WTC11 (cell line): ENCODE data around the gene CFAP221. TPM values are rescaled to one million over a fixed set of nuclear protein-coding genes. Genes with fewer than 3 reads are reported as not detected.
"Not testable (repeated sequence)": the region's sequence is repeated elsewhere in the genome, so short reads cannot be mapped to it uniquely, and the experiment has no call there.

Source experiments
- ATAC-seq: fragments of 200-7000 bp; cut with Tn5 transposase; 2 replicates; pipeline ENCODE4 v1.10.0; 2021; ENCODE audit warnings: mild to moderate bottlenecking, moderate library complexity
- CTCF ChIA-PET: fragments of 300-600 bp; sonication (Branson Sonifier 250); formaldehyde crosslinking; loops from one replicate; lab custom pipeline; 2021; ENCODE audit warnings: antibody characterized with exemption; lab: Charles Lee
- POLR2A ChIA-PET: fragments of 350-600 bp; sonication (Branson Sonifier 250); formaldehyde crosslinking; loops from one replicate; lab custom pipeline; 2021; ENCODE audit warnings: antibody characterized with exemption; lab: Charles Lee
- DNase-seq: peaks from one replicate; pipeline ENCODE4 v3.0.0; 2021; ENCODE audit warnings: low spot score
- H3K27ac Mint-ChIP-seq: 2 replicates; pipeline ENCODE4 v1.8.0; 2021; ENCODE audit warnings: mixed read lengths
- H3K27me3 Mint-ChIP-seq: 2 replicates; pipeline ENCODE4 v1.8.0; 2021; ENCODE audit warnings: low read depth, mild to moderate bottlenecking, moderate library complexity, mixed read lengths
- H3K36me3 Mint-ChIP-seq: 2 replicates; pipeline ENCODE4 v1.8.0; 2021; ENCODE audit warnings: mixed read lengths
- H3K4me1 Mint-ChIP-seq: 2 replicates; pipeline ENCODE4 v1.8.0; 2022; ENCODE audit warnings: mixed read lengths
- H3K4me3 Mint-ChIP-seq: 2 replicates; pipeline ENCODE4 v1.8.0; 2021; ENCODE audit warnings: mild to moderate bottlenecking, moderate library complexity, mixed read lengths
- H3K9me3 Mint-ChIP-seq: 2 replicates; pipeline ENCODE4 v1.8.0; 2021; ENCODE audit warnings: mixed read lengths
- ATF1 ChIP-seq: sonication (generic); formaldehyde crosslinking; IDR thresholded peaks from 2 replicates; pipeline ENCODE4 v1.8.1; 2023; ENCODE audit warnings: mild to moderate bottlenecking, moderate library complexity, missing genetic modification reagents
- ESRRA ChIP-seq: sonication (generic); formaldehyde crosslinking; IDR thresholded peaks from 2 replicates; pipeline ENCODE4 v1.8.1; 2022; ENCODE audit warnings: mild to moderate bottlenecking, missing genetic modification reagents, borderline replicate concordance
- GRHL2 ChIP-seq: fragments of 250-450 bp; sonication (Bioruptor Pico); IDR thresholded peaks from 2 replicates; pipeline ENCODE4 v1.8.0; 2022; ENCODE audit warnings: mild to moderate bottlenecking, moderate library complexity; ENCODE audit not compliant: insufficient replicate concordance, severe bottlenecking
- NR2C2 ChIP-seq: sonication (generic); formaldehyde crosslinking; IDR thresholded peaks from 2 replicates; pipeline ENCODE4 v1.8.0; 2022; ENCODE audit warnings: mild to moderate bottlenecking, missing genetic modification reagents
- SOX15 ChIP-seq: fragments of 250-450 bp; sonication (Bioruptor Pico); IDR thresholded peaks from 2 replicates; pipeline ENCODE4 v1.9.0; 2021; ENCODE audit warnings: mild to moderate bottlenecking
- SP1 ChIP-seq: sonication (generic); formaldehyde crosslinking; conservative IDR thresholded peaks from 2 replicates; pipeline ENCODE4 v1.8.1; 2022; ENCODE audit warnings: missing genetic modification reagents
- TP53 ChIP-seq: sonication (generic); formaldehyde crosslinking; IDR thresholded peaks from 2 replicates; pipeline ENCODE4 v1.8.1; 2023; ENCODE audit warnings: mild to moderate bottlenecking, missing genetic modification reagents
- total RNA-seq: library from RNA; stranded (reverse); gene quantifications from 3 replicates; pipeline ENCODE4 v1.2.3, GENCODE V29; 2021
- TF ChIP-seq, protein P1 (sequence below): sonication (generic); formaldehyde crosslinking; IDR thresholded peaks from 2 replicates; pipeline ENCODE4 v1.8.1; 2023; ENCODE audit warnings: mild to moderate bottlenecking, missing genetic modification reagents, borderline replicate concordance
- TF ChIP-seq, protein P2 (sequence below): sonication (generic); formaldehyde crosslinking; IDR thresholded peaks from 2 replicates; pipeline ENCODE4 v1.8.1; 2023; ENCODE audit warnings: mild to moderate bottlenecking, missing genetic modification reagents, moderate library complexity
- TF ChIP-seq, protein P3 (sequence below): fragments of 250-450 bp; sonication (Bioruptor Pico); IDR thresholded peaks from 2 replicates; pipeline ENCODE4 v1.8.0; 2021; ENCODE audit warnings: mild to moderate bottlenecking

Gene CFAP221
- total RNA-seq, 1 experiment from 2014 or later: 0.35 TPM

DNA sequence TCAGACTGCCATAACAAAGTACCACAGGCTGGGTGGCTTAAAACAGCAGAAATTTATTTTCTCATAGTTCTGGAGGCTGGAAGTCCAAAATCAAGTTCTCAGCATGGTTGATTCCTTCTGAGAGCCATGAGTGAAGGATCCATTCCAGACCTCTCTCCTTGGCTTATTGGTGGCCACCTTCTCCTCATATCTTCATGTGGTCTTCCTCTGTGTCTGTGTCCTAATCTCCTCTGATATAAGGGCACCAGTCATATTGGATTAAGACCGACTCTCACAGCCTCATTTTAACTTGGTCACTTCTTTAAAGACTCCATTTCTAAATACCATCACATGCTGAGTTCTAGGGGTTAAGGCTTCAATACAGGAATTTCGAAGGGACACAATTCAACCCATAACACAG is 65.1 kb downstream of the CFAP221 start (continued):
- TF ChIP-seq, protein P1, sequence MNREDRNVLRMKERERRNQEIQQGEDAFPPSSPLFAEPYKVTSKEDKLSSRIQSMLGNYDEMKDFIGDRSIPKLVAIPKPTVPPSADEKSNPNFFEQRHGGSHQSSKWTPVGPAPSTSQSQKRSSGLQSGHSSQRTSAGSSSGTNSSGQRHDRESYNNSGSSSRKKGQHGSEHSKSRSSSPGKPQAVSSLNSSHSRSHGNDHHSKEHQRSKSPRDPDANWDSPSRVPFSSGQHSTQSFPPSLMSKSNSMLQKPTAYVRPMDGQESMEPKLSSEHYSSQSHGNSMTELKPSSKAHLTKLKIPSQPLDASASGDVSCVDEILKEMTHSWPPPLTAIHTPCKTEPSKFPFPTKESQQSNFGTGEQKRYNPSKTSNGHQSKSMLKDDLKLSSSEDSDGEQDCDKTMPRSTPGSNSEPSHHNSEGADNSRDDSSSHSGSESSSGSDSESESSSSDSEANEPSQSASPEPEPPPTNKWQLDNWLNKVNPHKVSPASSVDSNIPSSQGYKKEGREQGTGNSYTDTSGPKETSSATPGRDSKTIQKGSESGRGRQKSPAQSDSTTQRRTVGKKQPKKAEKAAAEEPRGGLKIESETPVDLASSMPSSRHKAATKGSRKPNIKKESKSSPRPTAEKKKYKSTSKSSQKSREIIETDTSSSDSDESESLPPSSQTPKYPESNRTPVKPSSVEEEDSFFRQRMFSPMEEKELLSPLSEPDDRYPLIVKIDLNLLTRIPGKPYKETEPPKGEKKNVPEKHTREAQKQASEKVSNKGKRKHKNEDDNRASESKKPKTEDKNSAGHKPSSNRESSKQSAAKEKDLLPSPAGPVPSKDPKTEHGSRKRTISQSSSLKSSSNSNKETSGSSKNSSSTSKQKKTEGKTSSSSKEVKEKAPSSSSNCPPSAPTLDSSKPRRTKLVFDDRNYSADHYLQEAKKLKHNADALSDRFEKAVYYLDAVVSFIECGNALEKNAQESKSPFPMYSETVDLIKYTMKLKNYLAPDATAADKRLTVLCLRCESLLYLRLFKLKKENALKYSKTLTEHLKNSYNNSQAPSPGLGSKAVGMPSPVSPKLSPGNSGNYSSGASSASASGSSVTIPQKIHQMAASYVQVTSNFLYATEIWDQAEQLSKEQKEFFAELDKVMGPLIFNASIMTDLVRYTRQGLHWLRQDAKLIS: no peak
- TF ChIP-seq TP53 (CRISPR knock-in tag): no peak
- TF ChIP-seq ESRRA (CRISPR knock-in tag): no peak

DNA sequence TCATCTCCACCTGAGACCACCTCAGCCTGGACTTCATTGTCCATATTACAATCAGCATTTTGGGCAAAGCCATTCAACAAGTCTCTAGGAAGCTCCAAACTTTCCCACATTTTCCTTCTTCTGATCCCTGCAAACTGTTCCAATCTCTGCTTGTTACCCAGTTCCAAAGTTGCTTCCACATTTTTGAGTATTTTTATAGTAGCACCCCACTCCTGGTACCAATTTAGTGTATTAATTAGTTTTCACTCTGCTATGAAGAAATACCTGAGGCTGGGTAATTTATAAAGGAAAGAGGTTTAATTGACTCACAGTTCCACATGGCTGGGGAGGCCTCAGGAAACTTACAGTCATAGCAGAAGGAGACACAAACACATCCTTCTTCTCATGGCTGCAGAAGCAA is 69.9 kb downstream of the CFAP221 start:
- H3K4me3 Mint-ChIP-seq, DNase-seq, H3K4me1 Mint-ChIP-seq, CTCF ChIA-PET, H3K27ac Mint-ChIP-seq, POLR2A ChIA-PET, ATAC-seq: not testable (repeated sequence)
- H3K27me3 Mint-ChIP-seq: peaks cover 17% of the 10 kb centered on the region
- H3K9me3 Mint-ChIP-seq: peaks cover 50% of the 10 kb centered on the region
- H3K36me3 Mint-ChIP-seq: peaks cover 22% of the 10 kb centered on the region

DNA sequence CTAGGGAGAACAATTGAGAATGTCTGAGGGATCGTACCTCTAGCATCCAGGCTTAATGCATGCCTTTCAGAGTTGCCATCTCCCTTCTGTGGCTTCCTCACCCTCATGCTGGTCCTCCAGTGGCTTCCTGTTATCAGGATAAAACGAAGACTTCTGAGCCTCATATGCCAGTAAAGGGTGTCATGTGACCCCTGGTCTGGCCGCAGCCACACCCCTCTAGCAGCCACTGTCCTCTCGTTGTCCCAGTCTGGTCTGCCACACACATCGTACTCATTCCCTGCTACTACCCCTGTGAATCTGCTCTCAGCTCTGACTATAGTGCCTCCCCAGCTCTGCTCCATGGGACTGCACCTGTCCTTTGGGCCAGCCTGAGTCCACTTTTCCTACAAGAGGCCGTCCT is 72.2 kb downstream of the CFAP221 start:
- CTCF ChIA-PET: no interaction called here
- Mint-ChIP-seq H3K4me3 (no peak overlapping the region), H3K4me1 (peaks cover 10% of the 10 kb centered on the region; the same call in 1 of the 2 replicates), H3K27ac (no peak overlapping the region), H3K27me3 (peaks cover 17% of the 10 kb centered on the region), H3K36me3 (peaks cover 22% of the 10 kb centered on the region), H3K9me3 (peaks cover 55% of the 10 kb centered on the region)
- POLR2A ChIA-PET: no interaction called here
- ATAC-seq (no peak), DNase-seq (no peak)
- no peak for TF ChIP-seq SP1
- TF ChIP-seq, protein P2, sequence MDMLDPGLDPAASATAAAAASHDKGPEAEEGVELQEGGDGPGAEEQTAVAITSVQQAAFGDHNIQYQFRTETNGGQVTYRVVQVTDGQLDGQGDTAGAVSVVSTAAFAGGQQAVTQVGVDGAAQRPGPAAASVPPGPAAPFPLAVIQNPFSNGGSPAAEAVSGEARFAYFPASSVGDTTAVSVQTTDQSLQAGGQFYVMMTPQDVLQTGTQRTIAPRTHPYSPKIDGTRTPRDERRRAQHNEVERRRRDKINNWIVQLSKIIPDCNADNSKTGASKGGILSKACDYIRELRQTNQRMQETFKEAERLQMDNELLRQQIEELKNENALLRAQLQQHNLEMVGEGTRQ: peak; percentile 45

DNA sequence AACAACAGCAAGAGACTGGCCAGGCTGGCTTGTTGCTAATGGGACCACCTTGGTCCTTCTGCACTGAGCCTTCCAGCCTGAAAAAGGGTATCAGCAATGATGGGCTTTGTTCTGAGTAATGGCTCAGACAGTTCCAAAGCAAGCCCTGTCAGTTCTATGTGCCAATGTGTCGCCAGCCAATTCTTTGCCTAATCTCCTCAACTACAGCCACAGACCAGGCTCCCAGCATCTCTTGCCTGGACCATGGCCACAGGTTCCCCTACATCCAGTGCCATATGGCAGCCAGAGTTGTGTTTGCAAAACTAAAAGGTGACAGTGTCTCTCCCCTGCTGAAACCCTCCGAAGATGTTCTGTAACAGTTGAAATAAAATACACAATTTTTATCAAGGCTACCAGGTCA is 73.2 kb downstream of the CFAP221 start:
- no peak for DNase-seq
- POLR2A ChIA-PET: no interaction called here
- no peak for ATAC-seq
- Mint-ChIP-seq H3K4me1 (peaks cover 10% of the 10 kb centered on the region; the same call in 1 of the 2 replicates), H3K4me3 (no peak overlapping the region), H3K27me3 (peaks cover 14% of the 10 kb centered on the region), H3K9me3 (peaks cover 50% of the 10 kb centered on the region), H3K36me3 (peaks cover 22% of the 10 kb centered on the region), H3K27ac (no peak overlapping the region)
- CTCF ChIA-PET: no interaction called here
- TF ChIP-seq NR2C2 (CRISPR knock-in tag) (no peak), SOX15 (no peak), GRHL2 (CRISPR knock-in tag) (no peak), ATF1 (CRISPR knock-in tag) (no peak)
- TF ChIP-seq, protein P3, sequence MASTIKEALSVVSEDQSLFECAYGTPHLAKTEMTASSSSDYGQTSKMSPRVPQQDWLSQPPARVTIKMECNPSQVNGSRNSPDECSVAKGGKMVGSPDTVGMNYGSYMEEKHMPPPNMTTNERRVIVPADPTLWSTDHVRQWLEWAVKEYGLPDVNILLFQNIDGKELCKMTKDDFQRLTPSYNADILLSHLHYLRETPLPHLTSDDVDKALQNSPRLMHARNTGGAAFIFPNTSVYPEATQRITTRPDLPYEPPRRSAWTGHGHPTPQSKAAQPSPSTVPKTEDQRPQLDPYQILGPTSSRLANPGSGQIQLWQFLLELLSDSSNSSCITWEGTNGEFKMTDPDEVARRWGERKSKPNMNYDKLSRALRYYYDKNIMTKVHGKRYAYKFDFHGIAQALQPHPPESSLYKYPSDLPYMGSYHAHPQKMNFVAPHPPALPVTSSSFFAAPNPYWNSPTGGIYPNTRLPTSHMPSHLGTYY (CRISPR knock-in tag): no peak

DNA sequence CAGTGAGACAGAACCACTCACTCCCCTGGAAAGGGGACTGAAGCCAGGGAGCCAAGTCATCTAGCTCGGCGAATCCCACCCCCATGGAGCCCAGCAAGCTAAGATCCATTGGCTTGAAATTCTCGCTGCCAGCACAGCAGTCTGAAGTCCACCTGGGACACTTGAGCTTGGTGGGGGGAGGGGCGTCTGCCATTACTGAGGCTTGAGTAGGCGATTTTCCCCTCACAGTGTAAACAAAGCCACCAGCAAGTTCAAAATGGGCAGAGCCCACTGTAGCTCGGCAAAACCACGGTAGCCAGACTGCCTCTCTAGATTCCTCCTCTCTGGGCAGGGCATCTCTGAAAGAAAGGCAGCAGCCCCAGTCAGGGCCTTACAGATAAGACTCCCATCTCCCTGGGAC is 74.5 kb downstream of the CFAP221 start:
- H3K27me3 Mint-ChIP-seq, H3K4me1 Mint-ChIP-seq, H3K27ac Mint-ChIP-seq, POLR2A ChIA-PET, H3K4me3 Mint-ChIP-seq, ATAC-seq, DNase-seq: not testable (repeated sequence)
- CTCF ChIA-PET: interaction anchor here (1.2 kb wide), 1 partner anchor 1615 kb away, joined by 3 read pairs; no protein-coding TSS in a partner anchor
- Mint-ChIP-seq H3K9me3 (peaks cover 48% of the 10 kb centered on the region), H3K36me3 (peaks cover 19% of the 10 kb centered on the region)
